ENCODE results near the gene IKZF1. TPM values are rescaled to one million over a fixed set of nuclear protein-coding genes. Genes with fewer than 3 reads are reported as not detected.

Gene IKZF1
- total RNA-seq, 3 donors from 2014 or later, result 14.2 to 21.4 (median 21.3) TPM

DNA sequence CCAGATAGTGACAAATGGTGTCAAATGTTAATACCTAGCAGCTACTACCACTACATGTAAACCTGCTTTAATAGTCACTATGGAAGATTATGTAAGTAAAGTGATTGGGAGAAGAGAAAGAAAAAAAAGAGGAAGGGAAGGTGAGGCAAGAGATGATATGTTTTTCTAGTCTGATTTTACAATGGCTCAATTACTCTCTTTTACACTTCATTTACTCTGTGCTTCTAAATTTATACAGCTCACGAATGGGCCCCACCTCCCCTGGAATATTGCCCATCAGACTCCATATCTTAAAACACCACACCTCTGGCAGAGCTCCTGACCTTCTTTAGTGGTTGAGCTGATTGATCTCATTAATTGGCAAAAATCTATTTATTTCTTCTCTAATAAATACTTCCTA, 28.0 kb upstream of the IKZF1 start:
- Histone ChIP-seq H3K27me3 (peaks cover 0 to 3% of the 10 kb centered on the region in 2 donors), H3K27ac (no peak overlapping the region), H3K4me3 (no peak overlapping the region), H3K36me3 (no peaks in the 10 kb centered on the region), H3K4me1 (no peaks in the 10 kb centered on the region), H3K9me3 (no peaks in the 10 kb centered on the region)
- TF ChIP-seq, protein P1, sequence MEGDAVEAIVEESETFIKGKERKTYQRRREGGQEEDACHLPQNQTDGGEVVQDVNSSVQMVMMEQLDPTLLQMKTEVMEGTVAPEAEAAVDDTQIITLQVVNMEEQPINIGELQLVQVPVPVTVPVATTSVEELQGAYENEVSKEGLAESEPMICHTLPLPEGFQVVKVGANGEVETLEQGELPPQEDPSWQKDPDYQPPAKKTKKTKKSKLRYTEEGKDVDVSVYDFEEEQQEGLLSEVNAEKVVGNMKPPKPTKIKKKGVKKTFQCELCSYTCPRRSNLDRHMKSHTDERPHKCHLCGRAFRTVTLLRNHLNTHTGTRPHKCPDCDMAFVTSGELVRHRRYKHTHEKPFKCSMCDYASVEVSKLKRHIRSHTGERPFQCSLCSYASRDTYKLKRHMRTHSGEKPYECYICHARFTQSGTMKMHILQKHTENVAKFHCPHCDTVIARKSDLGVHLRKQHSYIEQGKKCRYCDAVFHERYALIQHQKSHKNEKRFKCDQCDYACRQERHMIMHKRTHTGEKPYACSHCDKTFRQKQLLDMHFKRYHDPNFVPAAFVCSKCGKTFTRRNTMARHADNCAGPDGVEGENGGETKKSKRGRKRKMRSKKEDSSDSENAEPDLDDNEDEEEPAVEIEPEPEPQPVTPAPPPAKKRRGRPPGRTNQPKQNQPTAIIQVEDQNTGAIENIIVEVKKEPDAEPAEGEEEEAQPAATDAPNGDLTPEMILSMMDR (IDR thresholded peaks at IDR 0.05), result no peak
- intact Hi-C loops (cut with DNase I; ENCODE audit: low total_unique reads), result no loop called here
- no peak for DNase-seq (ENCODE audit: low spot score in 2 of 2)

DNA sequence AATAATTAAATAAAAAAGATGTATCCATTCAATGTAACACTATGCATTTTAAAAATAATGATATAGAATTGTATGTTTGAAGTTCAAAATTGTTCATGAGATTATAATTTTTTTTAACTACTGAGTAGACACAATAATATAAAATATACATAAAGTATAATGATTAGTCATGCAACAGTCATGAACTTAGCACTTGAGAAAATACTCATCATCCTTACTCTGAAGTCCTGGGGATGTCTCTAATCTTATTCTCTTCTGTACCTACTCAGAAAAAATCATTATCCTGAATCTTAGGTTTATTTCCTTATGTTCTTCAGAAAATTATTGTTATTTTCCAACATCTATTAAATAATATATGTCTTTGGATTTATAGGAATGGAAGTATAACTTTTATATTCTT, 26.4 kb upstream of the IKZF1 start:
- Histone ChIP-seq H3K4me1 (no peaks in the 10 kb centered on the region), H3K36me3 (no peaks in the 10 kb centered on the region), H3K4me3 (no peak overlapping the region), H3K27ac (no peak overlapping the region), H3K27me3 (peaks cover 0 to 3% of the 10 kb centered on the region in 2 donors), H3K9me3 (no peaks in the 10 kb centered on the region)
- TF ChIP-seq POLR2AphosphoS5 (IDR thresholded peaks at IDR 0.05) (no peak), POLR2A (IDR thresholded peaks at IDR 0.05) (no peak)
- TF ChIP-seq, protein P1 (IDR thresholded peaks at IDR 0.05), result no peak
- DNase-seq (ENCODE audit: low spot score in 2 of 2), result no peak
- intact Hi-C loops (cut with DNase I; ENCODE audit: low total_unique reads), result no loop called here

DNA sequence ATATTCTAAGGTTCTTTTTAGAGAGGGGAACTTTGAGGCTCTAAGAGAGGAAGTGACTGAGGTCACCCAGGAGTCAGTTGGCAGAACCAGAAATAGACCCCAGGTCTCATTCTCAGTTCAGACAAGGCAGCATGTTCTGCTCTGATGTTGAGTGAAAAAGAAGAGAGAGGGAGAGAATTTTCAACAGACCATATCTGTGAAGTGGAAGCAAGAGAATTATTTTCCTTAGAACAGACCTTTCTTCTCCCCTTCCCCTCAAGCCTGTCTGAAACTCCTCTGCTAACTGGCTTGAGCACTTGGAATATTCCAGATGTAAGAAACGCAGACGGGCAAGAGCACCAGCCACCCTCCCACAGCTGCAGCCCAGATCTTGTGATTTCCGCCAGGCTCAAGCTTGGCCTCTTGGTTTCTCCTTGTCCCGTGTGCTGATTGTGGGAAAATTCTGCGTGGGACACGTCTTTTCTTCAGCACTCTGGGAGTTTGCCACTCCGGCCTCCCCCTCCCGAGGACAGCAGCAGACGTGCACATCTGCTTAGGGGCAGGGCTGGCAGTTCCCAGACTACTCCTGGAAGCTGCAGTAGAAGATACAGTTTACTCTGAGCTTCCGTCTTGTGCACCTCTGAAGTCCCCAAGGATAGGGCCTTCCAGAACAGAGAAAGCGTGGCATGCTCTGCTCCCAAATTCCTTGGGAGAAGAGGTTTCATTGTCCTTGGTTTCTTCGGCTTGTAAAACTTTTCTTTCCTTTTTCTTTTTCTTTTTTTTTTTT, 22.7 kb upstream of the IKZF1 start:
- H3K4me3 ChIP-seq, result no peak overlapping the region
- H3K36me3 ChIP-seq, result no peaks in the 10 kb centered on the region
- H3K27ac ChIP-seq, result no peak overlapping the region
- no peaks in the 10 kb centered on the region for H3K4me1 ChIP-seq
- H3K9me3 ChIP-seq, result no peaks in the 10 kb centered on the region
- no peaks in the 10 kb centered on the region for H3K27me3 ChIP-seq
- TF ChIP-seq POLR2AphosphoS5 (IDR thresholded peaks at IDR 0.05) (no peak), POLR2A (IDR thresholded peaks at IDR 0.05) (no peak)
- TF ChIP-seq, protein P1 (IDR thresholded peaks at IDR 0.05), result no peak
- no peak for DNase-seq (ENCODE audit: low spot score in 2 of 2)
- intact Hi-C loops (cut with DNase I; ENCODE audit: low total_unique reads), result no loop called here

DNA sequence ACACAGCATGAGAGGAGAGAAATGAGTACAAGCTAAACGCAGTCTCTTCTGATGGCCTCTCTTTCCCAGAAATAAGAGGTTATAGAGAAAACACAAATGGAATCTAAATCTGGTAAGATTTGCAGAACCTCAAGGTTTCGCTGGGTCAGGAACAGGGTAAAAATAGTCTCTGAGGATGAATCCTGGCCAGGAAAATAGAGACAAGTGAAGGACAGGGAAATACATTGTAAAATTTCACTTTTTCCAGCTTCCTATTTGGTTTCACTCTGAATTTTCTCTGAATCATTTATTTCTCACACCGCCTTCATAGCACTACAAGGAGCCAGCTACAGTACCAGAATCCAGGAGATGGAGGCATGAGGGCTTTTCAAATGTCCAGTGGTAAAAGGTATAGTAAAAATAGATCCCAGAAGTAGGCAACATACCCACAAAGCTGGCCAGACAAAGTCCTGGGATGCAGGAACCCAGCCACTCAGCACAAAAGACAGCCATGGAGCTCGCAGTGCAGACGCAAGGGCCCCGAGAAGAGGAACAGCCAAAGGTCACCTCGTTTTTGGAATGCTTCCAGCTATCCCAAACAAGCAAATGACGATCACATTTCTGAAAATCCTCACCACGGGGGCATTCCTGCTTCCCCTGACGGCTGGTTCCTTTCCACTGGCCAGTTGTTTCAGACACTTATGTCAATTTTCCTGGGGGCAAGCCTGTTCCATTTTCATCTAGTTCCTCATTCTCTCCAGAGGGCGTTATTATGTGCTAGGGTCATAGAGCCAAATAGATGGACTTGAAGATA, 21.5 kb upstream of the IKZF1 start:
- no peaks in the 10 kb centered on the region for H3K27me3 ChIP-seq
- TF ChIP-seq POLR2A (IDR thresholded peaks at IDR 0.05), result no peak
- TF ChIP-seq, protein P1 (IDR thresholded peaks at IDR 0.05), result no peak
- TF ChIP-seq POLR2AphosphoS5 (IDR thresholded peaks at IDR 0.05), result no peak
- intact Hi-C loops (cut with DNase I; ENCODE audit: low total_unique reads), result no loop called here
- no peaks in the 10 kb centered on the region for H3K36me3 ChIP-seq
- H3K4me3 ChIP-seq, result no peak overlapping the region
- H3K4me1 ChIP-seq, result no peaks in the 10 kb centered on the region
- H3K9me3 ChIP-seq, result no peaks in the 10 kb centered on the region
- H3K27ac ChIP-seq, result no peak overlapping the region
- DNase-seq (ENCODE audit: low spot score in 2 of 2), result no peak

DNA sequence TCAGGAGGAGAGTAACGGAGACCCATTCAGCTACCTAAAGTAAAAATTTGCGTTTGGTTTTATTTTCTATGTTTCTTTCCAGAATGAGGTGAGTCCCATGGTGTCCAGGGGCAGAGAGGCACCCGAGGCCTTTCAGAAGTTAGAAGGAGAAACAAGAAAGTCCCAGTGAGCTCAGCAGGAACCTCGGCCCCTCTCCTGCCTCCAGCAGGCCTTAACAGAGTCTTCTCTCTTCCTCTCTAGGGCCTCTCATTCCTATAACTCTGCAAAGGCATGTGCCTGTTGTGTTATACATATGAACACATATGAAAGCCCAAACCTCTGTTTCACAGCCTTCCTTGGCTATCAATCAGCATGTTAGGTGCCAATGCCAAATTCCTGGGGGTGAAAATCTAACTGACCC, 20.8 kb upstream of the IKZF1 start:
- Histone ChIP-seq H3K9me3 (no peaks in the 10 kb centered on the region), H3K4me3 (no peak overlapping the region), H3K4me1 (no peaks in the 10 kb centered on the region), H3K27ac (no peak overlapping the region), H3K36me3 (no peaks in the 10 kb centered on the region), H3K27me3 (no peaks in the 10 kb centered on the region)
- TF ChIP-seq POLR2AphosphoS5 (IDR thresholded peaks at IDR 0.05), result no peak
- no peak for TF ChIP-seq POLR2A (IDR thresholded peaks at IDR 0.05)
- TF ChIP-seq, protein P1 (IDR thresholded peaks at IDR 0.05), result no peak
- no peak for DNase-seq (ENCODE audit: low spot score in 2 of 2)
- intact Hi-C loops (cut with DNase I; ENCODE audit: low total_unique reads), result no loop called here
